NCI-H1694 treated with DMSO at 0.1 percent for 48 hours (cell line): Measurements from ENCODE around the gene OR5B21.
A peak's percentile ranks its signal among the peaks of the same experiment; 100 is the strongest.

Source experiments
- DNase-seq: peaks from one replicate; lab custom pipeline; 2025; lab: John Stamatoyannopoulos, UW

The OR5B21 gene

GRCh38 chr11:58508005-58508404 is at the start of gene OR5B21:
Gene OR5B21, minus strand, starts transcription at chr11:58508105. Its CDS starts 0 bp downstream, at chr11:58508105.
- no peak for DNase-seq

- DNase-seq, result no peak
These were observed 41.7 kb upstream of the OR5B21 start for GRCh38 chr11:58549644-58550043.

DNA sequence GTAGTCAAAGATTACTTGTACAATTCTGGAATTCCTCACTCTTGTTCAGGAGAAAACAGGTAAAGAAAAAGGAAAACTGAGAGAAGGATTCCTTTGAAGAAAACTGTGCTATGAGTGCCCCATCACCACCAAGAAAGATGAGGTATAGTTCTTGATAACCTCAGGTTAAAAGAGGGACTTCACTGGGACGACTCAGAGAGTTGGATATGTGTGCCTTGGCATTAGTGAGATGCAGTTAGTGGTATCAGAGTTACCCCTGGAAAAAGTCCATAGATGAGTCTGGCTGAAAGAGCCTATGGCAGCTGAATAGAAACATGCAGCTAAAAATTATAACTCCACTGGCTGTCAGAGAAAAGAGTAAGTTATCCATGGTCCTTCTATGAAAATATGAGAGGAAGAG is 38.9 kb upstream of the OR5B21 start:
- no peak for DNase-seq

DNA sequence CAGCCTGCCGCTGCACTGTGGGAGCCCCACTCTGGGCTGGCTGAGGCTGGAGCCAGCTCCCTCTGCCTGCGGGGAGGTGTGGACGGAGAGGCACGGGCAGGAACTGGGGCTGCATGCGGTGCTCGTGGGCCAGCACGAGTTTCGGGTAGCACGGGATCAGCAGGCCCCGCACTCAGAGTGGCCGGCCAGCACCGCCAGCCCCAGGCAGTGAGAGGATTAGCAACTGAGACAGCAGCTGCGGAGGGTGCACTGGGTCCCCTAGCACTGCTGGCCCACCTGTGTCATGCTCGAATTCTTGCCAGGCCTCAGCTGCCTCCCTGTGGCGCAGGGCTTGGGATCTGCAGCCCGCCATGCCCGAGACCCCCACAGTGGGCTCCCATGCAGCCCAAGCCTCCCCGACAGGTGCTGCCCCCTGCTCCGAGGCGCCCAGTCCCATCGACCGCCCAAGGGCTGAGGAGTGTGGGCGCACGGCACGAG is 24.0 kb upstream of the OR5B21 start:
- no peak for DNase-seq

- DNase-seq, result no peak
These were observed 22.3 kb upstream of the OR5B21 start for GRCh38 chr11:58530236-58530635.

DNA sequence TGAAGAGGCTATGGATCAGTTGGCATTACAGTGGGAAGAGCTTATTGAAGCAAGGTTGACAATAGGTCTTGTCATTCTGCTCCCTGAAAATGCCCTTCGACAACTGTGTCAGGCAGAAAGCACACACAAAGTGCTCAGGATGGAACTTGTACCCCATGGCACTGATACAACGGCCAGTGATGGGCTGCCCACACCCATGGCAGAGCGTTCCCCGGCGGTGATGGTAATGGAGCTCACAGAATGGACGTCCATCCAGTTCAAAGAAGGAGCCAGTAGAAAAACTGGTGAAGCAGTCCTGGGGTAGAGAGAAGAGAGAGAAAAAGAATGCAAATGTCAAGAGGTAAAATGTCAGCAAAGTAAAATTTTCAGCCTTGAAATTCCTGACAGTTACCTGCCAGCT is 19.5 kb upstream of the OR5B21 start:
- DNase-seq, result no peak

DNA sequence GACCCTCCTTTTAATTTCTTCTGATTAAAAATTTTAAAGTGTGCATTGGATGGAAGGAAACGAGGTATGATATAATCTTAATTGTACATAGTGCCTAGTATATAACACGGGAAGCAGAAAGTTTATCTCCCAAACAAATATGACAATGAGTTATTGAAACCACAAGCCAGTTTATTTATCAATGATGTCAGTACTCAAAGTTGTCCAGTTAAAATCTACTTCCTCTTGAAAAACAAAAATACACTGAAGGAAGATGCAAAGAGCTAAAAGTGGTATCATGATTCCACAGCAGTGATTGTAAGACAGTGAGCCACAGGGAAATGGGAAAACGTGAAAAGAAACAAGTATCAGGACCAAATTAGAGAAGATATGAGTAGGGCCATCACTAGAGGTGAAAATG is 18.8 kb upstream of the OR5B21 start:
- no peak for DNase-seq

DNA sequence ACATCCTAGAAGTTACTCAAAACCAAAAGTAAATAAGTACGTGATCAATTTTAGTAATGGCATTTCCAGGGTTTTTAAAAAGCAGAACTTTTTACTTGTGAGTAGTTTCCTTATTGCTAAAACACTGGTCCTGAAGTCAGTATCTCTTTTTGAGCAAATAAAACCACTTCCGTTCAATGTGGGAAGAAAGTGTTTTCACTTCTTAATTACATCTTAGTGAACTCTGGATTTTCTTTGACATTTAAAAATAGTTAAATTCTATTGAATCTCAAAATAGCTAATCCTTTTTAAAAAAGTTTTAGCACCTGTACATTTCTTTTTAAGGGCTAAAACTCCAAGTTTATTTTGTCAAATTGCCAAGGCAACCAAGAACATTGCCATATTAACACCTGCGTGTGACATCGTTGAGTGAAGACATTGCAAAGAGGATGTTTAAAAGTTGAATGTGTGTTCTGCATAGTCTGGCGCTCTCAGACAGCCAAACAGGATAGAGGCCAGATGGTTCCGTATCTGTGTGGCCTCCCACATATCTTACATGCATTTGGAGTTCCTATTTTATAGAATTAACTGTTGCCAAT is 17.2 kb upstream of the OR5B21 start:
- no peak for DNase-seq

GRCh38 chr11:58524232-58525036 is 16.5 kb upstream of the OR5B21 start:
- DNase-seq, result peak; percentile 45

- no peak for DNase-seq
These were observed 6.0 kb upstream of the OR5B21 start for GRCh38 chr11:58513747-58514367.

GRCh38 chr11:58511636-58512035 is 3.7 kb upstream of the OR5B21 start:
- DNase-seq, result no peak

GRCh38 chr11:58509748-58510147 is 1.8 kb upstream of the OR5B21 start:
- DNase-seq, result no peak

DNA sequence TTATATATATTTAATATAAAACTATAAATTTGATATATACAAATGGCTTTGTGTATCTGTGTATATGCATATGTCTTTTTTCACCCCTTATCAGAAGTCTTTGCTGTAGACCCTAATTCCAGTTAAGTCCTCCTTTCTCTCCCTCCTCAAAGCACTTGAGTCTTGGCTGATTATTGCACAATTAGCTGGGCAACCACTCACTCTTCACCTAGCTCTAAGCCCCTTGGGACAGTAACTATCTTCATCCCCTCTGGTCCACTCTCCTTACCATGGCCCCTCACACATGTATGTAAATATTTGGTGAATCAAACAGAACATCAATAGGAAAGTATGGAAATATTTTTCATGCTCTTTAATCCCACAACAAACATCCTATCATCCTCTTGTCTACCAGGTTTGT is 909 bp upstream of the OR5B21 start:
- DNase-seq, result no peak

DNA sequence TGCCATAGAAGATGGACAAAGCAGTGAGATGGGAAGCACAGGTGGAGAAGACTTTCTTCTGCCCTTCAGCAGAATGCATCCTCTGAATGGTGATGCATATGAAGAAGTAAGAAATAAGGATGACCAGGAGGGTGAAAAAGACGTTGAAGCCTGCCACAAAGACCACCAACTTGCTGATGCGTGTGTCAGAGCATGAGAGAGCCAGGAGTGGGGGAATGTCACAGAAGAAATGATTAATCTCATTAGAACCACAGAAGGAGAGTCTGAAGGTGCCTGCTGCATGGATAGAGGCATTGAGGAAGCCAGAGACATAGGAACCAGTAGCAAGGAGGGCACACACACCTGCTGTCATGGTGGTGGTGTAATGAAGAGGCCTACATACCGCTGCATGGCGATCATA is 550 bp downstream of the OR5B21 start:
- DNase-seq, result no peak

- DNase-seq, result no peak
These were observed 970 bp downstream of the OR5B21 start for GRCh38 chr11:58506935-58507334.

DNA sequence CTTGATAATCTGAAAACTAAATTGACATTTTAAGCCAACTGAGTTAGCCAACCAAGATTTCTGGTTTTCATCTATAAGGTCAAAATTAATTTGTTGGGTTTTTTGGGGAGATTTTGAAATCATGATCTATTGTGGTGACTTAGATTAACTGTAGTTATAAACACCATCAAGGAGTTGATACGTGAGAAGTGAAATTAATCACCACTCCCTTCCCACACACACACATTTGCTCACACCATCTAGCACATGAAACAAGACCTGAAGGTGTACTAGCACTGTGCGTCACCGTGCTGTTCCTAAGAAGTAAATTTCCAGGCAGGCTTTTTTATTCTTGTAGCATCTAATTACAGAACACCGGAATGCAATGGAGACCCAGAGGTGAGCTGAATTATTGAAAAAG is 2.1 kb downstream of the OR5B21 start:
- DNase-seq, result no peak

DNA sequence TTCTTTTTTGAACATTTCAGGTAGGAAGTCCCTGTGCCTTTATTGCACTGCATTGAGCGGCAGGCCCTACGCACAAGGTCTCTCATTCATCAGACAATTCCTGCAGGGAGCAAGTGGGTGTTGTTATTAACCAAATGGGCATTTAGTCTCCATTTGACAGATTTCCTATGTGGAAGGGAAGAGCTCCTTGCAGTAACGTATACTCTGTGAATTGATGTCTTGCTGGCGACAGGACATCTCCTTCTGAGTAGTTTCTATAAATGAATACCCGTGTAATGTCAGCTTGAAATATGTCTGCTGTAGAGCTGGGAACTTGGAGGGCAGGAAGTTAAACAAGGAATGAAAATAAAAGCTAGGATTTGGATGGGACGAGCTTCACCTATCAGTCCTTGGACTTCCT is 3.7 kb downstream of the OR5B21 start:
- no peak for DNase-seq

- no peak for DNase-seq
These were observed 4.5 kb downstream of the OR5B21 start for GRCh38 chr11:58503361-58503856.

DNA sequence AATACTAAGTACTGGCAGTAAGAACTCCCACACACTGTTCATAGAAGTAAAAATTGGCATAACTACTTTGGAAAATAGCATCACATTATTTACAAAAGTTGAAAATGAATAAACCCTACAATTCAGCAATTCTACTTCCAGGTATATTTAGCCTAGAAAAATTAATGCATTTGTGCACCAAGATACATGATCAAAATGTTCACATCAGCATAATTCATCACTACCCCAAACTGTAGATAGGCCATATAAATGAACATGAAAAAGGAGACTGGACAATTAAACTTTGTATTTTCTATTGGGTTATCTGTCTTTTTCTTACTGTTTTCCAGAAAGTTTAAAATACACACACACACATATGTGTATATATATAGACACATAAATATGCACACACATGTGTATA is 5.9 kb downstream of the OR5B21 start:
- DNase-seq, result no peak

DNA sequence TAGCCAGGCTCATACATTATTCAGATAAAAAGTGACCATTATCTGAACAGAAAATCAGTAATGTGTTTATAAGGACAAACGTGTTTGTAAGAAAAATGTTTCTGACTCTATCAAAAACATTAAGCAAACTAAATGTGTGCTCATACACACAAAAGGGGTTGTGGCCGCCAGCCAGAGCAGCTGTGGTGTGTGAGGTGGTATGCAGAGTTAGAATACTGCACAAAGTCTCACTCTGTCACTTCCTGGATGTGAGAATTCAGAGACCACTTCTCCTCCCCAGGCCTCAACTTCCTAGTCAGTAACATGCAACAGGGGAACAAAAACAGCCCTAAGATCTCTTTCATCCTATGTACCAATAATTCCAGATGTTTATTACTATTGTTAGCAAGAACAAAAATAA is 9.4 kb downstream of the OR5B21 start:
- DNase-seq, result no peak

DNA sequence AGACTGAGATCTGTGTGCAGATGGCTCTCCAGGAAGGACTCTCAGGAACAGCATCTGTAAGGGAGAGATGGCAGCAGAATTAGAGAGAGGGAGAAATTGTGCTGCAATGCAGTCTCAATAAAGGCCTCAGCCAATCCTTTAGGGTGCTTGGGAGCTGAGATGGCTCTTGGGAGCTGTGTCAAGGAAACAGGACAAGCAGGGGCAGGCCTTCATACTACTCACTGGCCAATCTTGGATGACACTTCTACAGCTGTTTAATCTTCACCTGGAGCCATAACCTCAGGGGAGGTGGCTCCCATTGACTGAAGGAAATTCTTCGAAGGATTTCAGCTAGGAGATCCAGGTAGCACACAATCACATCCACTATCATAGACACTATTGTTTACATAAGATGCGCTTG is 10.0 kb downstream of the OR5B21 start:
- no peak for DNase-seq

- no peak for DNase-seq
These were observed 12.0 kb downstream of the OR5B21 start for GRCh38 chr11:58495906-58496305.

- DNase-seq, result no peak
These were observed 13.8 kb downstream of the OR5B21 start for GRCh38 chr11:58494101-58494500.
